Progenitor cell of endocrine pancreas (in vitro differentiated cells): ENCODE results near the gene UBIAD1. TPM values are rescaled to one million over a fixed set of nuclear protein-coding genes. Genes with fewer than 3 reads are reported as not detected.
A peak's percentile ranks its signal among the peaks of the same experiment; 100 is the strongest.

ENCODE experiments used
- DNase-seq: peaks from one replicate; pipeline ENCODE4 v3.0.0; 2021; ENCODE audit warnings: low spot score; ENCODE audit not compliant: unreplicated experiment
- H3K27ac Mint-ChIP-seq: 2 replicates; pipeline ENCODE4 v1.8.0; 2021; ENCODE audit warnings: mild to moderate bottlenecking, moderate library complexity, mixed read lengths
- H3K27me3 Mint-ChIP-seq: 2 replicates; pipeline ENCODE4 v1.8.0; 2021; ENCODE audit warnings: mixed read lengths
- H3K36me3 Mint-ChIP-seq: 2 replicates; pipeline ENCODE4 v1.8.0; 2022; ENCODE audit warnings: mixed read lengths; ENCODE audit not compliant: insufficient read depth
- H3K4me1 Mint-ChIP-seq: 2 replicates; pipeline ENCODE4 v1.8.0; 2021; ENCODE audit warnings: low read depth, mixed read lengths
- H3K4me3 Mint-ChIP-seq: 2 replicates; pipeline ENCODE4 v1.8.0; 2021; ENCODE audit warnings: low read depth, mild to moderate bottlenecking, moderate library complexity, mixed read lengths
- H3K9me3 Mint-ChIP-seq: 2 replicates; pipeline ENCODE4 v1.8.0; 2021; ENCODE audit warnings: low read depth, mixed read lengths
- CTCF ChIP-seq: fragments of 200-600 bp; sonication (generic); IDR thresholded peaks from one replicate; pipeline ENCODE4 v1.5.0; 2021; ENCODE audit warnings: antibody characterized with exemption, mild to moderate bottlenecking; ENCODE audit not compliant: unreplicated experiment
- total RNA-seq: library from RNA; stranded (reverse); gene quantifications from 2 replicates; pipeline ENCODE4 v1.2.1, GENCODE V29; 2021

The UBIAD1 gene
- total RNA-seq, 1 donor from 2014 or later, result 16.4 TPM

- no peak for DNase-seq
- Mint-ChIP-seq H3K9me3 (no peaks in the 10 kb centered on the region), H3K4me3 (peak overlapping the region; percentile 30), H3K27ac (no peak overlapping the region), H3K27me3 (no peaks in the 10 kb centered on the region), H3K36me3 (peaks cover 5% of the 10 kb centered on the region), H3K4me1 (peaks cover 13% of the 10 kb centered on the region)
- no peak for TF ChIP-seq CTCF
Measured at GRCh38 chr1:11272544-11272831, 510 bp upstream of the UBIAD1 start.

- H3K9me3 Mint-ChIP-seq, result no peaks in the 10 kb centered on the region
- peaks cover 6% of the 10 kb centered on the region for H3K36me3 Mint-ChIP-seq
- H3K4me1 Mint-ChIP-seq, result peaks cover 13% of the 10 kb centered on the region
- H3K4me3 Mint-ChIP-seq, result peak overlapping the region; percentile 90
- peak overlapping the region; percentile 95 for H3K27ac Mint-ChIP-seq
- no peak for TF ChIP-seq CTCF
- no peak for DNase-seq
- H3K27me3 Mint-ChIP-seq, result no peaks in the 10 kb centered on the region
Measured at GRCh38 chr1:11273595-11274234, 717 bp downstream of the UBIAD1 start.

- H3K9me3 Mint-ChIP-seq, result no peaks in the 10 kb centered on the region
- H3K27ac Mint-ChIP-seq, result no peak overlapping the region
- no peak for TF ChIP-seq CTCF
- no peak for DNase-seq
- no peaks in the 10 kb centered on the region for H3K27me3 Mint-ChIP-seq
- H3K4me3 Mint-ChIP-seq, result no peak overlapping the region
- peaks cover 12% of the 10 kb centered on the region for H3K4me1 Mint-ChIP-seq
- H3K36me3 Mint-ChIP-seq, result peaks cover 6% of the 10 kb centered on the region
Measured at GRCh38 chr1:11279152-11279551, 6.2 kb downstream of the UBIAD1 start.

- H3K4me3 Mint-ChIP-seq, result no peak overlapping the region
- no peaks in the 10 kb centered on the region for H3K9me3 Mint-ChIP-seq
- H3K36me3 Mint-ChIP-seq, result peaks cover 6% of the 10 kb centered on the region
- H3K4me1 Mint-ChIP-seq, result peaks cover 12% of the 10 kb centered on the region
- no peak for DNase-seq
- no peak for TF ChIP-seq CTCF
- no peaks in the 10 kb centered on the region for H3K27me3 Mint-ChIP-seq
- peak overlapping the region; percentile 70 for H3K27ac Mint-ChIP-seq
Measured at GRCh38 chr1:11279630-11280029, 6.6 kb downstream of the UBIAD1 start.

- H3K27ac Mint-ChIP-seq, result no peak overlapping the region
- H3K27me3 Mint-ChIP-seq, result no peaks in the 10 kb centered on the region
- H3K4me3 Mint-ChIP-seq, result no peak overlapping the region
- no peaks in the 10 kb centered on the region for H3K9me3 Mint-ChIP-seq
- DNase-seq, result no peak
- H3K4me1 Mint-ChIP-seq, result peaks cover 5% of the 10 kb centered on the region
- H3K36me3 Mint-ChIP-seq, result peaks cover 4% of the 10 kb centered on the region
- no peak for TF ChIP-seq CTCF
Measured at GRCh38 chr1:11280719-11281376, 7.8 kb downstream of the UBIAD1 start.
